ENCODE measurements around the gene EXOC6B.

The EXOC6B gene

GRCh38 chr2:72788756-72789155 lies 37.1 kb downstream of the EXOC6B start:
- no peak for DNase-seq (ENCODE audit: low spot score)

DNA sequence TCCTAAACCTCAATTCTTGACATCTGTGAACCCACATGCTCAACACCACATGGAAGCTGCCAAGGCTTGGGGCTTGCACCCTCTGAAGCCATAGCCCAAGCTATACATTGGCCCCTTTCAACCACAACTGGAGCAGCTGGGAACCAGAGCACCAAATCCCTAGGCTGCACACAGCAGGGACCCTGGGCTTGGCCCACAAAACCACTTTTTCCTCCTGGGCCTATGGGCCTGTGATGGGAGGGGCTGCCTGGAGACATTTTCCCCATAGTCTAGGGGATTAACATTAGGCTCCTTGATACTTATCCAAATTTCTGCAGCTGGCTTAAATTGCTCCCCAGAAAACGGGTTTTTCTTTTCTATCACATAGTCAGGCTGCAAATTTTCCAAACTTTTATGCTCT lies 40.3 kb downstream of the EXOC6B start:
- DNase-seq (ENCODE audit: low spot score) = no peak

- no peak for DNase-seq (ENCODE audit: low spot score)
These were observed 43.3 kb downstream of the EXOC6B start for GRCh38 chr2:72782520-72782919.

DNA sequence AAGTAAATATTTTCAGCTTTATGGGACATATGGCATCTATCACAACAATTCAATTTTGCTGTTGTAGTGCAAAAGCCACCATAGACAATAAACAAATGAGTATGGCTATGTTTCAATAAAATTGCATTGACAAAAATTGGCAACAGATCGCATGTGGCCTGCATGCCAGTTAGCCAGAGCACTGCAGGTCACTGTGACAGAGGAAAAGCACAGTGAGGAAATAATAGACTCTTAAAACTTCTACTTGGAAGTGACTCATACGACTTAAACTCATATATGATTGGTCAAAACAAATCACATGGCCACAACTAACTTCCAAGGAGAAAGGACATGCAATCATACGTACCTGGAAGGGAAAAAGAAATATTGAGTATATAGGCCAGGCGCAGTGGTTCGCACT lies 44.4 kb downstream of the EXOC6B start:
- no peak for DNase-seq (ENCODE audit: low spot score)

DNA sequence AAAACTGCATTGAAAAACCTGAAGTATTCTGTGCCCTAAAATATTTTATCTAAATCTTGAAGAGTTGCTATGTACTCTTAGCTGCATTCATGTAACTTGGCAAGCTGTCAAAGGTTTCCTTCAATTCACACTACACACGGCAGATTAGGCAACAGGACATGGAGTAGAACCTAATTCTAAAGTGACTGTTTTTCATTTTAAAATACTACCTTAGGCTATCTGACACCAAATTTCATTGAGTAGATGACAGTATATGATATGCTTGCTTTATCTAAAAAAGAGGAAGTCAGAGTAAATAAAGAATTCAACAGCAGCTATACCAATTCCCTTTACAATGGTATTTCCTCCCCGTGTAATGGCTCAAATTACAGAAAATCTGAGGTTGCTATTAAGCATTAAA lies 45.4 kb downstream of the EXOC6B start:
- no peak for DNase-seq (ENCODE audit: low spot score)

DNA sequence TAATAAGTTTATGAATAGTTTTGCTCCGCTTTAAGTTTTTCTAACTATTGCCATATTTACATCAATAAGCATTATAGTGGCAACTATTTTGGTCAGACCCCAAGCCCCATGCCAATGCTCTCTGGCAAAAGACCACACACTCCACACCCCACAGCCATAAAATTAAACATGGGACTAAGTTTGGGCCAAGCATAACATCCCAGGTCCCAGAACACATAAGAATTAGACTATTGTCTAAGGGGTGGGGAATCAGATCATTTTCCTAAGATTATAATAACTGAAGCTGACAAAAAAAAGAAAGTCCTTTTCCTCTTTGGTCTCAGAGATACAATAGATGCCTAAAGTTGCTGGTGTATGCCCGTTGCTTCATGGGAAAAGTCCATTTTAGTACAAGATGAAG lies 46.3 kb downstream of the EXOC6B start:
- DNase-seq (ENCODE audit: low spot score) = no peak

GRCh38 chr2:72778410-72778809 lies 47.4 kb downstream of the EXOC6B start:
- DNase-seq (ENCODE audit: low spot score) = no peak

DNA sequence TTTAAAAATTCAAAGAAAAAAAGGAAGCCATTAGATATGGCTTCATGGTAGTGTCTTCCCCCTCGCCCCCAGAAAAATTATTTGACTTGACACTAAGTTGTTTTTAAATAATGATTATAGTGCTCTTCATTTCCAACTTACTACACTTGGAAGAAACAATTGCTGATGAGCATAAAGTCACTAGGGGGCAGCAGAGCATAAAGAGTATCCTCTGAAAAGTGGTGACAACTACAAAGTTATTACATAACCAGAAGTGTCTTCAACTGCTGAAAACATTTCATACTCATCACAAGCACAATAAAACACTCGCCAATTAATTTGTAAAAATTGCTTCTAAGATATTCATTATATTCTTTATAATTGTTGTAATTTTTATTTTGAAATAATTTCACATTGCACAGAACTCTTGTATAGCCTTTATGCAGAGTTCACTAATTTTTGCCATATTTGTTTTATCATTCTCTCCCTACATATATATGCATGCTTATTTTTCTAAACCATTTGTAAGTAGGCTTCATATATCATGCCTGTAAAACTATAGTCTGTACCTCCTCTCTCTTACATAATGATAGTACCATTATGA lies 54.9 kb downstream of the EXOC6B start:
- peak; percentile 63 for DNase-seq (ENCODE audit: low spot score)

DNA sequence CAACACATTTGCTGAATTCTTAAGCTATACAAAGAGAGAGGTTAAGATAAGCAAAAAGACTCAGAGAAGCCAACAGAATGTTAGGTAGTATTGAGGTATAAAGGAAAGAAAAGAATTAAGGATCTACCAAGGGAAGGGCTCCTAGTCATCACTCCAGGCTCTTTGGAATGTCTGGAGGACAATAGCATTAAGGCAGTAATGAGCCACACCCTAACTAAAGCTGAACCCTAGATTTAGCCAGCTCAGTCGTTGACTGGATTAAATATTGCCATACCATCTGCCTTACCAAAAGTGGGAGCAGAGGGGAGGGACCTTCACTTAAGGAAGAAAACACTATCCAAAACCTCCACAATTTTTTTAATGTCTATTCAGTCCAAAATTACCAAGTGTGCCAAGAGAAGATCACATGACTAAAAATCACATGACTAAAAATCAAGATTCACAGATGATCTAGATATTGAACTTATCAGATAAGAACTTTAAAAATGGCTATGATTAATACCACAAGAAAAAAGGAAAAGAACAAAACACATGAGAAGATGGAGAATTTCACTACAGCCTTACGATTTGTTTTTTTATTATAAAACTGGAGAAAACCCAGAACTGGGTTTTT lies 59.7 kb downstream of the EXOC6B start:
- no peak for DNase-seq (ENCODE audit: low spot score)

DNA sequence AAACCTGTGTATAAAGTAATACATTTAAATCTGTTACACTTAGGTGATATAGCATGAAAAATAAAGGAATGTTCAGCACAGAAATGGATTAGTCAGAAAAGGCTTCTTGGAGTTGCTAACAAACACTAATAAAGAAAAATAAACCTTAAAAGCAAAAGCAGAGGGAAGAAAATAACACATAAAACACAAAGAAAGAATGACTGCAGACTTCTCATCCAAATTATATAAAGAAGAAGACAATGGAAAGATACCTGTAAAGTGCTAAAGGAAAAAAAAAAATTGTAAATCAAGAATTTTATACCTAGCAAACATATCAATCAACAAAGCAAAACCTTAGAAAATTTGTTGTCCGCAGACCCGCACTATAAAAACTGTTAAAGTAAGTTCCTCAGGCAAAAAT lies 63.6 kb downstream of the EXOC6B start:
- no peak for DNase-seq (ENCODE audit: low spot score)

DNA sequence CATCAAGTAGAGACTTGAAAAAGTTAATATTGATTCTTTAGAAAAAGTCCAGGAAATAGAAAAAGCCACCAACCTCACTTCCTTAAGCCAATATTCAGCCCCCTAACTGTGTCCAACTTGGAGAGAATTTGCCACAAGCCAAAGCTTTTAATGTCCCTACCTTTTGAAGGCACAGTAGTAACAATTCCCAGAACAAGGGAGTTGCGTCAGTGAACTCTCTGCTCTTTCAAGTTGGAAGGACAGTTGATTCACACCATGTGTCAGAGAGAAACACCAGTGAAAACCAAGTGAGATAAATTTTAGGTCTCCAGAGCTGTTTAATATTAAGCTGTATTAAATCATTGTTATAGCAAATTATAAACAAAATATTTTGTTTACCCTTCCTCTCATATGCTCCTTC lies 66.1 kb downstream of the EXOC6B start:
- no peak for DNase-seq (ENCODE audit: low spot score)

DNA sequence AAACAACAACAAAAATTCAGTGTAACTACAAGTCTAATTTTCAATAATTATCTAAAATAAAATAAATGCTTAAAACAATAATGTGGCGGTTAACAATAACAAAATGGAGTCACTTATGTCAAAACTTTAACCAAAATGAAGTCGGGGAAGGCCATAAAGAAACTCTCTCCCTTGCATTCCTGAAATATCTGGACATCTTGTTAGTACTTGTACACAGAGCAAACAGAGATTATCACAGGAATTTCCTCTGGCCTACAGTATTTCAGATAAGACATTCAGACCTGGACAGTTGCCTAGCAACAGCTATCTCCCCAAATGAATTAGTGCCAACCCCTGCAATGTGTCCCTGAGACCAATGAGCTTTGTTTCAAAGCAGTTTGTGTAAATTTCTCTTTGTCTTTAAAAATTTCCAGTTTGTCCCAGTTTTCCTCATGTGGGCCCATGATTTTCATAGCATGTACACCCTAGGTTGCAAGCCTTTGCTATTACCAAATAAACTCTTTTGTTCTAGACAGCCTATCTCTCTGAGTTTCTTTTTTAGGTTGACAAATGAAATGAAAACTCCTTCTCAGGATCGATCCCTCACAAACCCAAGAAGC lies 68.6 kb downstream of the EXOC6B start:
- no peak for DNase-seq (ENCODE audit: low spot score)

DNA sequence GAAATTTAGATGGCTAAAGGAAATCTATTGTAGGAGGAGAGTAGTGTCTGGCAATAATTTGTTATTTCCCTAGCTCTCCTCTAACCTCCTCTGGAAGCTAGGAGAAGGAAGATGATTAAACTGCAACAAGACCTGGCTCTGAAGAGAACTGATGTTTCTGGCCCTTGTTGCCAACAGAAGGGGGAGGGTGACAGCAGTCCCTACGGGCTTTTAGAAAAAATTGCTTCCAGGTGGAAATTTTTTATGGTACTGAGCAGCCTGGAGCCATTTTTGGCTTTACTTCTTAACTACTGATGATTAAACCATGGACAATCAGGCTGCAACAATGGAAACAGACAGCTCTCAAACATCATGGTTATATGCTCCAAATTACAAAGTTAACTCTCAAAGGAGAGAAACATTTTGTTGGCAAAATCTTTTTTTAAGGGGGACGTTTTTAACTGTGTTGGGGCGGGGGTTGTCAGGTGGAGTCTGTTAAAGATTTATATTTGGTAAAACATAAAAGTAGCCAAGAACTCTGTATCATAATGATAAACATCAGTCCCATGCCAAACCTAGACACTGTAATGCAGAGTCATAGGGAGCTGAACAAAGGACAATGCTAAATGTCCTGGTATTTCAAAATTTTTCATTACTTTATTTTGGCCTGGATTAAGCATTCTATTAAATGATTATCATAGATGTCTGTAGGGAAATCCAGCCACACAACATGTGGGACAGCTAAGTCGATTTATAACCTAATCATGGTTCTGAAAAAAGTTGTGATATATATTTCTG lies 70.0 kb downstream of the EXOC6B start:
- DNase-seq (ENCODE audit: low spot score) = no peak

DNA sequence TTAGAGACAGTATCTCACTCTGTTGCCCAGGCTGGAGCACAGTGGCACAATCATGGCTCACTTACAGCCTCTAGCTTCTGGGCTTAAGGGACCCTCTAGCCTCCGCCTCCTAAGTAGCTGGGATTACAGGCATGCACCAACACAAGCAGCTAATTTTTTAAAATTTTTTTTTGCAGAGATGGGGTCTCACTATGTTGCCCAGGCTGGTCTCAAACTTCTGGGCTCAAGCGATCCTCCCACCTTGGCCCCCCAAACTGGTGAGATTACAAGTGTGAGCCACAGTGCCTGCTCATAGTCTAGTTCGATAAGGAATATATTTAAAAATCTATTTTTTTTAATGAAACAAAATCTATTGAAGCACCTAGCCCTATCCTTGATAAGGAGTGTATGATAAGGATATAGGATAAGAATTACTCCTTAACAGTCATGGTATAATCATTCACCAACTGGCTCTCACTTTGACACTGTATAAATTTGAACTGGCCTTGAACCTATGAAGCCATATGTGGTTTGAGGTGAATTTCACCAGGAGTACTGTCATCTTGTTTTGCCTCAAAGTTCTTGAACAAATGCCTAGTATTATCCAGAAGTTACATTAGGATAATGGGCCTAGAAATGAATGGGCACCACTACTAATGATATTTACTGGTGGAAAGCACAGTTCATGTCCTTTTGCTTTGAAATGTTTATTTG lies 71.1 kb downstream of the EXOC6B start:
- no peak for DNase-seq (ENCODE audit: low spot score)

GRCh38 chr2:72750977-72751639 lies 74.7 kb downstream of the EXOC6B start:
- no peak for DNase-seq (ENCODE audit: low spot score)

DNA sequence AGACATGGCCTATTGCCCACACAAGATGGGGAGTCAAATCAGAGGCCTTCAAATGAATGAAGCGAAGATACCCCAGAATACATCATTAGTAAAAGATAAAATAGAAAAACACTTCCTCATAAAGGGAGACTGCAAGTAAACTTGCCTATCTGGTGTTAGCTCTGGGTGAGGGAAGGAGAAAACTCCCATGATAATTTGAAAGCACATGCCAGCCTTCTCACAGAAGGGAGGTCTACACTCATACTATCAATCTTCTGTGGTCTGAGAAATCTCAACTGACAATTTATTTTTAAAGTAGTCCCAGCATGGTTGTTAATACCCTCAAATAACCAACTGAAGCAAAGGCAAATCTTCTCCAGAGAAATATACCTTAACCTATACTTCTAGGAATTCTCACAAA lies 75.4 kb downstream of the EXOC6B start:
- no peak for DNase-seq (ENCODE audit: low spot score)

DNA sequence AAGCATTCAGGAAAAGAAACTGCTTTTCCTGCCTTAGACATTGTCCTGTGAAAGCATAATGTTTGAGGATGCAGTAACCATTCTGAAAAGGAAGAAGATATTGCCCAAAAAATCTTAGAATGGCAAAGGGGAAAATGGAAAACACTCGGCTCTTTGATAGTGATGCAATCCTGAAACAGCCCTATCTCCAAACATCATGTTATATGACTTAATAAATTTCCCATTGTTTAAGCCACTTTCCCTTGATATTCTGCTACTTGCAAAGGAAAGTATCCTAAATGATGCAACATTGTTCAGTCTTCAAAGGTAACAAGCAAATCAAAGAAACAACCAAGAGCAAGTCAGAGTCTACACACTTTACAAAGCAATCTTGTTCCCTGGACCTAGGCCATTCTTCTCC lies 78.5 kb downstream of the EXOC6B start:
- DNase-seq (ENCODE audit: low spot score) = no peak

GRCh38 chr2:72745679-72746368 lies 80.0 kb downstream of the EXOC6B start:
- DNase-seq (ENCODE audit: low spot score) = peak; percentile 45

- no peak for DNase-seq (ENCODE audit: low spot score)
These were observed 81.8 kb downstream of the EXOC6B start for GRCh38 chr2:72744049-72744448.

DNA sequence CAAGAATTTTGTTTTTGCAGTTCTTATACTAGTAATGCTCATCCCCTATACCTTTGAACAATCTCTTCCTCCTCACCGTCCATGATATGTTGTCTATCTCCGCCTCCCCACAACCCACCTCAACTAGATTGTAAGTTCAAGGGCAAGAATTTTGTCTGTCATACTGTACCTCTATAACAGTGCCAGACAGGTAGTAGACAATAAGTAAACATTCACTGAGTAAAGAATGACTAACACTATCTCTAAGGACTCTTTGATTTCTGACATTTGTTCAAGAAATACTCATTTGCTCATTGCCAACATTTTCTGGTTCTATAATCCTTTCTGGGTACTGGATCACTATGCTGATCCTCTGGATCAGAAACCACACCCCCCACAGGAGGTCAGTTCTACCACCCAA lies 82.4 kb downstream of the EXOC6B start:
- no peak for DNase-seq (ENCODE audit: low spot score)

DNA sequence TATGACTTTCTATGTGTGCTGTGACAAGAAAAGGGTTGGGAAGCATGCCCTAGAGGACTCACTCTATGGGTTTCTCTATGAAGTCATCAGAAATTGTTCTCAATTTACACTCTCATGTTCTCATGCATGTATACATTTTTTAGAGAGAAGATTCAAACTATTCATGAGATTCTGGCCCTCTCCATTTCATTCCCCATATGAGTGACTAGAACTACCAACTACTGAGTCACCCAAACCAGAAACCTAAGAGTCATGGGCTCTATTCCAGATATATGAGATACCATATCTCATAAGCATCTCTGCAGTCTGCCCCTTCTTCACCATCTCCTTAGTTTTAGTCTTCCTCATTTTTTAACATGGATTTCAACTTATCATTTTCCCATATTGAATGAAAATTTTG lies 87.7 kb downstream of the EXOC6B start:
- no peak for DNase-seq (ENCODE audit: low spot score)

All from hematopoietic multipotent progenitor cell treated with erythropoietin and hydrocortisone succinate and interleukin-3 and kit ligand, for 17 days (in vitro differentiated cells).